ENCODE measurements around the gene PLET1.

Gene PLET1

DNA sequence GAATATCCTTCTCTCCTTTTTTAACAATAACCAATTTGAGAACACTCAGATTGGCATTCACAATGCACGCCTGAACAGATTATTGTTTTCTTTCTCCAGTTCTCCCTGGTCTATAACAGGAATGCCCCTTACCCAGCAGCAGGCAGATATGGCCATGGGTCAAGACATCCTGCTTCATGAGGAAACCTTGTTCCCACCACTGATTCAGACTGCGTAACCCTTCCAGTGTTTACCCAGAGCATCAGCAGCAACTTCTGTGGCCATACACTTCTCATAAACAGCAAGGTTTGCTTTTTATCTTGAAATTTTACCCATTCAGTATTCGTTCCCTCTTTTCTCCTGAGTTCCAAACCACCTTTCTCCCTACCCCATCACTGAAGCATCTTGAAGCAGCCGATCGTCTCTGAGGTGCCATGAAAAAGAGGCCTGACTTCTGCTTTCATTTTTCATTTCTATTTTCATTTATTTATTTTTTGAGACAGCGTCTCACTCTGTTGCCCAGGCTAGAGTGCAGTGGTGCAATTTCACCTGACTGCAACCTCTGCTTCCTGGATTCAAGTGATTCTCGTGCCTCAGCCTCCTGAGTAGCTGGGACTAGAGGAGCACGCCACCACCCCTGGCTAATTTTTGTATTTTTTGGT is 24.8 kb downstream of the PLET1 start:
- no peak for DNase-seq

GRCh38 chr11:112231952-112232351 is 28.7 kb downstream of the PLET1 start:
- no peak for DNase-seq

DNA sequence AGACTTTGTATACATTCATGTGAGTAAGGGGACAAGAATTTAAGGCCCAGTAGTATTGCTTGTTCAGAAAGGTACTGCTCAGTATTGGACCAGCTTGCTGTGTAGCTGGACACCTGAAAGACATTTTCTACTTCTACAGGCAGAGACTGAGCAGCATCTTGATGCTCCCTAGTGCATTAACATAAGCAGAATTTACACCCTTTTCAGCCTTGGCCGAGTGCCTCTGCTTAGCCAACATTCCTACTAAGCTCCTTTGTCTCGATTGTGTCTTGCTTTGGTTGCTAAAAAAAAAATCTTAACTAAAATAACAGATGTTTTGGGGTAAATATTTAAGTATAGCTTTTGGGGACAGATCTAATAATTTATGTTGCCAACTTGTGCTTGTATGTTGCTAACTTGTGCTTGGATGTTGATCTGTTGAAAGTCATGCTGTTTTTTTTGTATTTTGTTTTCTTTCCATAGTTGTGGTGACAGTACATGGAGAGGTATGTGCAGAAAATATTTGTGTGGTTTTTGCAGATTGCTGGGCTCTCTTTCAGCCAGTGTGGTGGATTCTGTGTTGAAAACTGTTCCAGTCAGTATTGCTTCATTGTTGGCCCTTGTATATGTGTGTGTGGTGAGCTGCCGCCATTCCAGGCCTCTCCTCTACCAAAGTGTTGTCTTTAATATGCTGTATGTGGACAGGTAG is 30.8 kb downstream of the PLET1 start:
- DNase-seq: no peak

- DNase-seq: no peak
Observed at GRCh38 chr11:112229159-112229558, 31.5 kb downstream of the PLET1 start.

GRCh38 chr11:112228706-112229105 is 32.0 kb downstream of the PLET1 start:
- no peak for DNase-seq

DNA sequence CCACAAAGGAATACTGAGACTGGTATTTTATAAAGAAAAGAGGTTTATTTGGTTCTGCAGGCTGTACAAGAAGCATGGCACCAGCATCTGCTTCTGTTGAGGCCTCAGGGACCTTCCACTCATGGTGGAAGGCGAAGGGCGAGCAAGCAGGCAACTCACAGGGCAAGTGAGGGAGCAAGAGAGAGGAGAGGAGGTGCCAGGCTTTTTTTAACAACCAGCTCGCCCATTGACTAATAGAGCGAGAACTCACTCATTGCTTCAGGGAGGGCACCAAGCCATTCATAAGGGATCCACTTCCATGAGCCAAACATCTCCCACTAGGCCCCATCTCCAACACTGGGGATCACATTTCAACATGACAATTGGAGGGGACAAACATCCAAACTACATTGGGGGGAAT is 33.2 kb downstream of the PLET1 start:
- DNase-seq: no peak

- DNase-seq: peak in 1 of 2 donors; percentile 3
Observed at GRCh38 chr11:112226831-112227401, 33.7 kb downstream of the PLET1 start.

DNA sequence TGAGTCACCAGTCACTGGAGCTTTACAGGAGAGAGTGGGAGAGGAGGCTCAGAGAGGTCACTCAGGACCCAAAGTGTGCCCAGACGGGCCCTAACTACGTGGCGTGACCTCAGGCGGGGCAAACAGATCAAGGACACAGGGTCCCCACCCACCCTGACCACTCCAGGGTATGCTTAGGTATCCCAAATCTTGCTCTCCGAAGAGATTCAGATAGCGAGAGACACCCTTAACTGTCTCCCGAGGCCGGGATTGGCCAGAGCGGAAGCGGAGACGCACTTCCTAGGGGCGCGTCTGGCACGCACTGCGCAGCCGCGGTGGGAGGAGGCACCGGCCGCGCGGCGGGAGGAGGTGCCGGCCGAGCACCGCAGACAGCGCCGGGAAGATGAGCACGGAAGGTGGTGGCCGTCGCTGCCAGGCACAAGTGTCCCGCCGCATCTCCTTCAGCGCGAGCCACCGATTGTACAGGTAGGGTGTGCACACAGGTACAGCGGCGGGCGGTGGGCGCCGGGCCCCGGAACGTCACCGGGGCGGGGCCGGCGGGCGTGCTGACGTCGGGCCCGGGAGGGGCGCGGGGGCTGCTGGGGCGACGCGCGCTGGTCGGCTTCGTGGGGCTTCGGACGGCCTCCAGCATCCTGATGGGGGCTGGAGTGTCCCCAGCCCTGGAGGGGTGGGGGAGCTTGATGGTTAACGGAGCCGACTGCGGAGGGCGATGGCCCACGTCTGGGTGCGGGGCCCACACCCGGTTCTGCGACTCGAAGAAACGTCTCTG is 34.4 kb downstream of the PLET1 start, which contains the start of gene PTS:
TSS of gene PTS (plus strand) at position 367 of the 769 bp plus-strand sequence. CDS start at position 383, 16 bp downstream.
- DNase-seq: peak; percentile 85 to 88

DNA sequence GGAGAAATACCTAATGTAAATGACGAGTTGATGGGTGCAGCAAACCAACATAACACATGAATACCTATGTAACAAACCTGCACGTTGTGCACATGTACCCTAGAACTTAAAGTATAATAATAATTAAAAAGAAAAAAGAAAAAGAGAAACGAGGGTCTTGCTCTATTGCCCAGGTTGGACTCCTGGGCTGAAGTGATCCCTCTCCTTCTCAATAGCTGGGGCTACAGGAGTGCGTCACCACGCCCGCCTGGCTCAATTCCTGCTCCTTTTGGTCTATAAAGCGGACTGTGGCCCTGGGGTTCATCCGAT is 35.0 kb downstream of the PLET1 start:
- DNase-seq: no peak

DNA sequence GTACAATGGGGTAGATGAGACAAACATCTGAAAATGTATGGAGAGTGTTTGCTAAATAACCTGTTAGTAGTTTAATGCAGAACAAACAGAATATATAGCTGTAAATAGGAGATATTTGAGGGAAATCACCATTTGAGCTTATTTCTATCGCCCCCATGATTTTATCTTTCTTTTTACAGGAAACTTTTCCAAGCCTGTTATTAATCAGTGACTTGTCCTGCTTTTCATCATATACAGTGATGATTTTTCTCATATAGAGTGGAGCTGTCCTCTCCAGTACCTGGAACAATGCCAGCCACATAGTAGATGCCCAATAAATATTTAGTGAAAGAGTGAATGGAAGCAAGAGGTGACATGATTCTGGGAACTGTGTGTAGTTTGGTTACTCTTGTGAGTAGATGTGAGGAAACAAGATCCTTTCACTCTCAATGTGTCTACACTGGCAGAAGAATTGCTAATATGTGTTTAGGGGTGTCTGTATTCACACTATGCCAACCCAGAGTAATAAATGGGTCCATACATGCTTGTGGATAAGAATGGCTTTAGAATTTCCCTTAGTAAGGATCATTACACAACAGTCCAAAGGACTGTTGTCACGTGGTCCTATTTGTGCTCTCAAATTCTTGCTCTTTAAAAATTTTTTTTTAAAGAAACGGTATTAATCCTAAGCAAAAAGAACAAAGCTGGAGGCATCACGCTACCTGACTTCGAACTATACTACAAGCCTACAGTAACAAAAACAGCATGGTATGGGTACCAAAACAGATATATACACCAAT is 36.7 kb downstream of the PLET1 start:
- no peak for DNase-seq

GRCh38 chr11:112223121-112223520 is 37.5 kb downstream of the PLET1 start:
- DNase-seq: no peak

DNA sequence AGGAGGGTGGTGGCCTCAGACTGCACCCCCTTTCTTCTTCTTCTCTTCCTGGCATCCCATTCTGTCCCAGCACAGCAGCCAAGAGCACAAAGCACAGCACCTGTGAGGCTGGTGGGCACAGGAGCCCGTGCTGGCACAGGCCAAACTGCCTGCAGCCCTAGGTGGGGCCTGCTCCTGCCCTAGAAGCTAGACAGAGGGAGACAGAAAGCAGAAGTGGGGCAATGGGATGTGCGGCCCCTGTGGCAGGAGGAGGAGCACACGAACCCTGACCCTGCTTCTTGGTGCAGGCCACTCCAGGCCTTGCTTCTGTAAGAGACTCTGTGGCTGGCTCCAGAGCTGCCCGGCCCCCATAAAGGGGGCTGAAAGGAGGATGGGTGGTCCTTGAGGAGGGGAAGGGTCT is 38.4 kb downstream of the PLET1 start:
- no peak for DNase-seq

- no peak for DNase-seq
Observed at GRCh38 chr11:112221274-112221835, 39.3 kb downstream of the PLET1 start.

DNA sequence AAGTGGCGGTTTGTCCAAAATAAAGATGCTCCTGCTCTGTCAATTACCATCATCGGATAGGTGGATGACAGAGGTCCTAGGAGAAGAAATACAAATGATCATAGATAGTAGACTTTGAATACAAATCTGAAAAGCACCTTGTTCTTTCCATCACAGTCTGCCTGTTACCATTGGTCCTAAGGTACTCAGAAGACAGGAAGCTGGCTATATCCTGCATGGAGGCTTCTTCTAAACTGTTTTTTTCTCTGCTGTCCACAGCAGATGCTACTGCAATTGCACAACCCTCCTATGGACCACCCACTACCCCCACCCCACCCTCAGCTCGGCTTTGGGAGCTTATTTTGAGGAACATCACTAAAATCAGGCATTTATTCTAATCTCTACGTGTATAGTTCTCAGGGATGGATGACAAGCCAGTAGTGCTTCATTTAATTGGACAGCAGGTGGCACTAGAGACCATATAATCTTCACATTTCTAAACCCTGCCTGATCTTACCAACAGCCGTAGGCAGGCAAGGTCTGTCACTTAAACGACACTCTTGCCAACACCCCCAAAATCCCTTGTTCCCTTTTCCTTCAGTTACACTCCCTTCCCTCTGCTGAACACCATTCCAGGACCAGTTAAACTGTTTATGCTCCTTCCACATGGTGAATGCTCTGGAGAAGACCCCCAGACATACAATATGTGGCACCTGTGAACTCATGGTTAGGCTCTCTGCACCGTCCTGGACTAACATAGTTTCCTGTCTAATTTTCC is 41.0 kb downstream of the PLET1 start:
- DNase-seq: peak; percentile 60 to 82

GRCh38 chr11:112216561-112217105 is 44.0 kb downstream of the PLET1 start:
- no peak for DNase-seq

DNA sequence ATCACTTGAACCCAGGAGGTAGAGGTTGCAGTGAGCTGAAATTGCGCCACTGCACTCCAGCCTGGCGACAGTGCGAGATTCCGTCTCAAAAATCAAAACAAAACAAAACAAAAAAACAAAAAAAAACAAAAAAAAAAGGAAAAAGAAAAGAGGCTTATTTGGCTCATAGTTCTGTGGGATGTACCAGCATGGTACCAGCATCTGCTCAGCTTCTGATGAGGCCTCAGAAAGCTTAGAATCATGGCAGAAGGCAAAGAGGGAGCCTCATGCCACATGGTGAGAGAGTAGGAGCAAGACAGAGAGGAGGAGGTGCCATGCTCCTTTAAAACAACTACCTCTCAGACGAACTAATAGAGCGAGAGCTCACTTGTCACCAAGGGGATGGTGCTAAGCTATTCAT is 45.0 kb downstream of the PLET1 start:
- DNase-seq: no peak

DNA sequence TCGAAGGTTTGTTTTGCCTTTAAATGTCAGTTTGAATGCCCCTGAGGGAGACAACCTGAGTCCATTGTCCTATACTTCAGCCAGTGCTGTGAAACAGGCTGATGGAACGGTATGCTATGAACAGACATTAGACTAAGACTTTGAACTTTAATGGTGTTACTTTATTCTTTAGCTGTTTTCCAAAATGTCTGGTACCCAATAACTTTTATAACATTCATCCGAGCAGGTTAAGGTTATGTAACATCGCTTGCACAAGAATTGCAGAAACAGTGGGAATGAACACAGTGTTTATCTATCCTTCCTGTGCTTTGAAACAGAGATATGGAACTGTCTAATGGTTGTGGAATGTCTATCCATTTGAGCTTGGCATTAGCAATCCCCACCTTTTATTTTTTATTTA is 46.9 kb downstream of the PLET1 start:
- DNase-seq: no peak

DNA sequence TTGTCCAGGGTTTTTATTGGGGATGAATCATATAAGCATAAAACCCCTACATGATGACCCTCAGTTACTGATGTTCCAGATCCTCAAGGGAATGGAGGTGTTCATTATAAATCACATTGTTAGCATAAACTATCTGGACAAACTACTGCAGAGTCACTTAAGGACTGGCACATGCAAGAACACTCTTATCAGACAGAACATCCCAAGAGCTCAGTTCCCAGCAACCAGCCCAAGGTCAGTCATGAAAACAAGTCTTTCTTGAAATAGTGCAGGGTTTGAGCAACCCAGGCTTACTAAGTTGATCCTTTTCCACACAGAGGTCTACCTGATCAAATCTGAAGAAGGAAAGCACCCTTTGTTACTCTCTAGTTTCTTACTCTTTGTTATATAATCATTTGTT is 48.0 kb downstream of the PLET1 start:
- no peak for DNase-seq

GRCh38 chr11:112212290-112212689 is 48.4 kb downstream of the PLET1 start:
- no peak for DNase-seq

DNA sequence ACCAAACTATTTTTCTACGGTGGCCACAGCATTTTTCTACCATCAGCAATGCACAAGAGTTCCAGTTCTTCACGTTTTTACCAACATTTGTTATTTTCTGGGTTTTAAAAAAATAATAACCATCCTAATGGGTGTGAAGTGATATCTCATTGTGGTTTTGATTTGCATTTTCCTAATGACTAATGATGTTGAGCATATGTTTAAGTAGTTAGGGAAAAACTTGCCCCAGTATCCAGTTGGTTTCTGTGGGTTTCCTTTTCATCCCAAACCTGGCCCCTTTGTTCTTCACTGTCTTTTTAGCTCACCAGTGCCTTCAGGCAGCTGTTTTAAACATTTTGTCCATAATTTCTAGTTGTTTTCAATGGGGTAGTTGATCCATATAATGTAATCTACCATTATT is 49.1 kb downstream of the PLET1 start:
- peak in 1 of 2 donors; percentile 5 for DNase-seq

DNA sequence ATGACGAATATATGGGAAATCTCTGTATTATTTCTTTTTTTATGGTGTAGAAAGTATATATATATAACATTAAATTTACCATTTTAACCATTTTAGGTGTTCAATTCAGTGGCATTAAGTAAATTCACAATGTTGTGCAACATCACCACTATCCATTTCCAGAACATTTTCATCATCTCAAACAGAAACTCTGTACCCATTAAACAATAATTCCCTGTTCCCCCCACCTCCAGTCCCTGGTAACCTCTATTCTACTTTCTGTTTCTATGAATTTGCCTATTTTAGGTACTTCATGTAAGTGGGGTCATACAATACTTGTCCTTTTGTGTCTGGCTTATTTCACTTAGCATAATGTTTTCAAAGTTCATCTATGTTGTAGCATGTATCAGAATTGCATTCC is 49.8 kb downstream of the PLET1 start:
- no peak for DNase-seq

- DNase-seq: no peak
Observed at GRCh38 chr11:112206071-112206470, 54.6 kb downstream of the PLET1 start.

Measured in CD4-positive, alpha-beta T cell treated with Interferon alpha-2 for 1 hour (primary cell).